ENCODE results near the gene EFCAB11. TPM values are rescaled to one million over a fixed set of nuclear protein-coding genes. Genes with fewer than 3 reads are reported as not detected.

The EFCAB11 gene
- total RNA-seq, 2 donors from 2014 or later, result 3.1 to 8.9 TPM

- no peak for ATAC-seq (ENCODE audit: insufficient number of reproducible peaks, low FRiP score, low read depth)
- Histone ChIP-seq H3K36me3 (no peaks in the 10 kb centered on the region), H3K4me3 (peak overlapping the region; percentile 34), H3K27me3 (replicated peaks; ENCODE audit: insufficient read depth) (no peaks in the 10 kb centered on the region), H3K4me1 (ENCODE audit: control insufficient read depth in 1 of 2, low read depth in 2 of 2) (peaks cover 5 to 30% of the 10 kb centered on the region in 2 donors), H3K27ac (peak overlapping the region; percentile 33 to 49), H3K9me3 (no peaks in the 10 kb centered on the region)
- no peak for TF ChIP-seq CTCF (IDR thresholded peaks at IDR 0.05)
- DNase-seq (ENCODE audit: low spot score), result no peak
Measured at GRCh38 chr14:89911010-89911919, 43.3 kb downstream of the EFCAB11 start.

- peaks cover 5 to 30% of the 10 kb centered on the region in 2 donors for H3K4me1 ChIP-seq (ENCODE audit: control insufficient read depth in 1 of 2, low read depth in 2 of 2)
- no peaks in the 10 kb centered on the region for H3K9me3 ChIP-seq
- no peak for TF ChIP-seq CTCF (IDR thresholded peaks at IDR 0.05)
- H3K4me3 ChIP-seq, result peak overlapping the region; percentile 34
- H3K27ac ChIP-seq, result peak overlapping the region in 1 of 2 donors; percentile 33
- no peaks in the 10 kb centered on the region for H3K36me3 ChIP-seq
- H3K27me3 ChIP-seq (replicated peaks; ENCODE audit: insufficient read depth), result no peaks in the 10 kb centered on the region
- DNase-seq (ENCODE audit: low spot score), result no peak
- ATAC-seq (ENCODE audit: insufficient number of reproducible peaks, low FRiP score, low read depth), result no peak
Measured at GRCh38 chr14:89910691-89911009, 43.9 kb downstream of the EFCAB11 start.

- no peak for DNase-seq (ENCODE audit: low spot score)
Measured at GRCh38 chr14:89909586-89909985, 44.9 kb downstream of the EFCAB11 start.

GRCh38 chr14:89908712-89909450, 45.6 kb downstream of the EFCAB11 start:
- no peak overlapping the region for H3K4me3 ChIP-seq
- no peak for DNase-seq (ENCODE audit: low spot score)
- H3K9me3 ChIP-seq, result no peaks in the 10 kb centered on the region
- no peaks in the 10 kb centered on the region for H3K27me3 ChIP-seq (replicated peaks; ENCODE audit: insufficient read depth)
- H3K36me3 ChIP-seq, result no peaks in the 10 kb centered on the region
- no peak for TF ChIP-seq CTCF (IDR thresholded peaks at IDR 0.05)
- H3K4me1 ChIP-seq (ENCODE audit: control insufficient read depth in 1 of 2, low read depth in 2 of 2), result peaks cover 5 to 30% of the 10 kb centered on the region in 2 donors
- no peak overlapping the region for H3K27ac ChIP-seq
- ATAC-seq (ENCODE audit: insufficient number of reproducible peaks, low FRiP score, low read depth), result no peak

More at GRCh38 chr14:89909586-89909985, 44.9 kb downstream of the EFCAB11 start:
- H3K4me1 ChIP-seq (ENCODE audit: control insufficient read depth in 1 of 2, low read depth in 2 of 2), result peaks cover 5 to 30% of the 10 kb centered on the region in 2 donors
- no peaks in the 10 kb centered on the region for H3K36me3 ChIP-seq
- no peak overlapping the region for H3K27ac ChIP-seq
- no peaks in the 10 kb centered on the region for H3K9me3 ChIP-seq
- no peaks in the 10 kb centered on the region for H3K27me3 ChIP-seq (replicated peaks; ENCODE audit: insufficient read depth)
- no peak for ATAC-seq (ENCODE audit: insufficient number of reproducible peaks, low FRiP score, low read depth)
- no peak for TF ChIP-seq CTCF (IDR thresholded peaks at IDR 0.05)
- no peak overlapping the region for H3K4me3 ChIP-seq

GRCh38 chr14:89907655-89908054, 46.9 kb downstream of the EFCAB11 start:
- ATAC-seq (ENCODE audit: insufficient number of reproducible peaks, low FRiP score, low read depth), result no peak
- H3K36me3 ChIP-seq, result no peaks in the 10 kb centered on the region

More at GRCh38 chr14:89907655-89908054, 46.9 kb downstream of the EFCAB11 start:
- H3K4me3 ChIP-seq, result no peak overlapping the region
- no peaks in the 10 kb centered on the region for H3K9me3 ChIP-seq
- DNase-seq (ENCODE audit: low spot score), result no peak
- peaks cover 5 to 33% of the 10 kb centered on the region in 2 donors for H3K4me1 ChIP-seq (ENCODE audit: control insufficient read depth in 1 of 2, low read depth in 2 of 2)
- H3K27me3 ChIP-seq (replicated peaks; ENCODE audit: insufficient read depth), result no peaks in the 10 kb centered on the region
- no peak for TF ChIP-seq CTCF (IDR thresholded peaks at IDR 0.05)
- H3K27ac ChIP-seq, result no peak overlapping the region

Data from thoracic aorta (tissue), 2 donors.